ENCODE measurements around the gene DENND4A.
A peak's percentile ranks its signal among the peaks of the same experiment; 100 is the strongest.

The DENND4A gene

DNA sequence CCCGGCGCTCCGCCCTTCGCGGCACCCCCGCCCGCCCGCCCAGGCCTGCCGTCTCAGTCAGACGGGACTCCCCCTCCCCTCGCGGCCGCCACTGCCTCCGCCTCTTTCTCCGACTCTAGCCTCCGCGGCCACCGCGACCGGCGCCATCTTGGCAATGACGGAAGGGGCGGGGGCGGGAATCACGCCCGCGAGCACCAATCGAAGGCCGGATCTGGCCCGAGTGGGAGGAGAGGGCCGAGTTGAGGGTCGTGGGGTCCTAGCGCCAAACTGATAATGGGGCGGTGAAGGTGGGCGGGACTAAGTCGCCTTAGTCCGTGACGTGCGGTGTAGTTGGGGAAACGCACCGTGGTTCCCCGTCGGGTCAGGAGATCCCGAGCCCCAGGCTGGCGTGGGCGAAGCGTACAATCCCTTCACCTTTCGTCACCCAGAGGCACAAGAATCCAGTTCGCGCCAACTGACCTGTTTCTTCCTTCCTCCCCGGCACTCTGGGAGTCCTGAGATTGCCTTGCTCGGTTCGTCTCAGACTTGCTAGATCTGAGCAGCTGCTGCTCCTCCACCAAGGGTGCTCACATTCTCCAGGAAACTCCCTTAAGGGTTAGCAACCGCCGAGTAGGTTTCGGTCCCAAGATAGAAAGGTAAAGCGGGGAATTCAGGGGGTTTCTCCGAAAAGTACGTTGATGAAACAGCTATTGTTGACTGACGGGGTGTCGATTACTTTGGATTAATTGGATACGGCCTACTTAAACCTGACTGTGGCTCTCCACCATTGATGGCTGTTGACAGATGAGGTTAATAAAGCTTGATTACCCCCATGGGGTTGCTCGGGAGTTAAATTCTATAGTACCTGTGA, at the start of gene DENND4A:
DENND4A (minus strand) TSS at position 156 of the 850 bp plus-strand sequence. CDS start 35,843 bp downstream, outside the sequence.
- DNase-seq (ENCODE audit: low read depth in 3 of 3, low spot score in 1 of 3), result peak; percentile 95 to 98 (median 96)

GRCh38 chr15:65841121-65841930, 49.2 kb upstream of the DENND4A start:
- DNase-seq (ENCODE audit: low read depth in 3 of 3, low spot score in 1 of 3), result no peak

- DNase-seq (ENCODE audit: low read depth in 3 of 3, low spot score in 1 of 3), result no peak
These were observed 47.9 kb upstream of the DENND4A start for GRCh38 chr15:65839985-65840384.

- no peak for DNase-seq (ENCODE audit: low read depth in 3 of 3, low spot score in 1 of 3)
These were observed 47.3 kb upstream of the DENND4A start for GRCh38 chr15:65839354-65839901.

DNA sequence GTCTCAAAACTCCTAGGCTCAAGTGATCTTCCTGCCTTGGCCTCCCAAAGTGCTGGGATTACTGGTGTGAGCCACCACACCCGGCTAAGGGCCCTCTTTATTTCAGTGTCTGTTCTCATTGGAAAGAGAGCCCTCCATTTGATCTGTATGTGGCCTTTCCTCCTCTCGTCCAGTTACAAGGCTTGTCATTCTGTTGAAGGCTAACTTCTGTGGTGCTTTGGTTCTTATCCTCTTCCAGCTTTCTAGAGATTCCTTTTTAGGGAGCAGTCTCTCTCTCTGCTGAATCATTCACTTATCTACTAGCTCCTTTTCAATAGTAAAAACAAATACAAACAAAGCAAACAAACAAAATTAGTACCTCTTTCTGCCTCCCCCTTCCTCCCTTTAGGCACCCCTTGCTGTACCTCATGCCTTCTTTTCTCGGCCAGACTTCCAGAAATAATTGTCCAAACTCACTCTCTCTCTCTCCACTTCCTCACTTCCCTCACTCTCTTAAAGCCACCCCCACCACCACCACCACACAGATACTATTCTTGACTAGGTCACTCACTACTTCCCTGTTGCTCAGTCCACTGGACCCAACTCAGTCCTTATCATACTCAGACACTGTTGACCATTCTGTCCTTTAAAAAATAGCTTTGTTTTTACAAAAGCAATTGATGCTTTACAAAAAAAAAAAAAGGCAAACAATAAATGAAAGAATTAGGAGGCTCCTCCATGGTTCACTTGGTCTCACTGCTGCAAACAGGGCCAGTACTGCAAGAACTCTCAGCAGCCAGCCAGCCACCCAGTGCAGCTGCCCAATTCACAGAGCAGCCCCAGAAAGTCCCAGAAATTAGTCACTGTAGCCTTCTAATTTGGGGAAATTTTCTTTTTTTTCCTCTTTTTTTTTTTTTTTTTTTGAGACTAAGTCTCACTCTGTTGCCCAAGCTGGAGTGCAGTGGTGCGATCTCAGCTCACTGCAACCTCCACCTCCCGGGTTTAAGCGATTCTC, 45.5 kb upstream of the DENND4A start:
- no peak for DNase-seq (ENCODE audit: low read depth in 3 of 3, low spot score in 1 of 3)

GRCh38 chr15:65836665-65837064, 44.6 kb upstream of the DENND4A start:
- no peak for DNase-seq (ENCODE audit: low read depth in 3 of 3, low spot score in 1 of 3)

DNA sequence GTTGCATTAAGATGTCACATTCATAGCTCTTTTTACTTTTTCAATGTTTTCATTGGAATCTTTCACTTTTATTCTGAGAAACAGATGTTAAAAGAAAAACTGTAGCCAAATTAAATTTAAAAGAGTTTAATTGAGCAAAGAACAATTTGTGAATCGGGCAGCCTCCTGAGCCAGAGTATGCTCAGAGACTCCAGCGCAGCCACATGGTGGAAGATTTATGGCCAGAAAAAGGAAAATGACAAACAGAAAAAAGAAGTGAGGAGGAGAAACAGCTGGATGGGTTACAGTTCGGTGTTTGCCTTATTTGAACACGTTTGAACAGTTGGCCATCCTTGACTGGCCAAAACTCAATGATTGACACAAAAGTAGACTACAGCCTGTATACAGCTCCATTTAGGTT, 43.4 kb upstream of the DENND4A start:
- no peak for DNase-seq (ENCODE audit: low read depth in 3 of 3, low spot score in 1 of 3)

- no peak for DNase-seq (ENCODE audit: low read depth in 3 of 3, low spot score in 1 of 3)
These were observed 42.6 kb upstream of the DENND4A start for GRCh38 chr15:65834603-65835282.

GRCh38 chr15:65833501-65834205, 41.6 kb upstream of the DENND4A start:
- DNase-seq (ENCODE audit: low read depth in 3 of 3, low spot score in 1 of 3), result peak in 2 of 3 donors; percentile 10 to 22

DNA sequence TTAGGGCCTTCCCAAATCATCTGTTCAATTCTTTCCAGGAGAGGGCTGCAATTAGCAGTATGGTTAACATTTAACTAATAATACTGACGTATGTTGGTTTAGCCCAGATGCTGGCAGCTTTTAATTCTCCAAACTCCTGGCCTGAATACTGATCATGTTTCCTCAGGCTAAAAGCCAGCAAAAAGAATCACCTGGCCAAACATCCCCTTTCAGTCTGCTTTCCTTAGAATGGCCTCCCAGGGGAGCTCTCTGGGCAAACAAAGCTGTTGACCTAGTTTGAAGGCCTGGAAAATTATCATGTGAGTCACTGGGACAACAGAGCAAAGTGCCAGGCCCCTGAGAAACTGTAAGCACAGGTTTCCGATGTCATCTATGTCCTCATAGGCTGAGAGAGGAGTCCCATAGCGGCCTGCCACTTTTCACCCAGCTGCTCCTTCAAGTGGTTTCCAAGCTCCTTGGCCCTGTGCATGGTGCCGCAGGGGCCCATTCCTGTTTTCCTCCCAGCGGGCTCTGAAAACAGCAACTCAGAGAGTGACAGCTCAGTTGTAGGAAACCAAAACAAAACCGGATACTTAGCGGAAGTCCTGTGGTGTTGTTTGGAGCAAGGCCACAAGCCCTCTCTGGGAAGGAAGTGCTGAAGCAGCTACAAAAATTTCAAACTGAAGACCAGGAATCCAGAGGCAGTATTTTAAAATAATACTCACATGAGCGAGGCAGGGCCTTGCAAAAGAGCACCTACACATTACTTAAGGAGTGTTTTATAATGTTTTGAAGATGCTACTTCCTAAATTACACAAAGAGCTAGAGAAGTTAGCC, 40.7 kb upstream of the DENND4A start:
- peak; percentile 8 to 20 (median 15) for DNase-seq (ENCODE audit: low read depth in 3 of 3, low spot score in 1 of 3)

- DNase-seq (ENCODE audit: low read depth in 3 of 3, low spot score in 1 of 3), result no peak
These were observed 37.2 kb upstream of the DENND4A start for GRCh38 chr15:65829130-65829764.

GRCh38 chr15:65828585-65828984, 36.5 kb upstream of the DENND4A start:
- no peak for DNase-seq (ENCODE audit: low read depth in 3 of 3, low spot score in 1 of 3)

- DNase-seq (ENCODE audit: low read depth in 3 of 3, low spot score in 1 of 3), result no peak
These were observed 35.0 kb upstream of the DENND4A start for GRCh38 chr15:65827065-65827464.

GRCh38 chr15:65824941-65825544, 33.0 kb upstream of the DENND4A start:
- DNase-seq (ENCODE audit: low read depth in 3 of 3, low spot score in 1 of 3), result no peak

DNA sequence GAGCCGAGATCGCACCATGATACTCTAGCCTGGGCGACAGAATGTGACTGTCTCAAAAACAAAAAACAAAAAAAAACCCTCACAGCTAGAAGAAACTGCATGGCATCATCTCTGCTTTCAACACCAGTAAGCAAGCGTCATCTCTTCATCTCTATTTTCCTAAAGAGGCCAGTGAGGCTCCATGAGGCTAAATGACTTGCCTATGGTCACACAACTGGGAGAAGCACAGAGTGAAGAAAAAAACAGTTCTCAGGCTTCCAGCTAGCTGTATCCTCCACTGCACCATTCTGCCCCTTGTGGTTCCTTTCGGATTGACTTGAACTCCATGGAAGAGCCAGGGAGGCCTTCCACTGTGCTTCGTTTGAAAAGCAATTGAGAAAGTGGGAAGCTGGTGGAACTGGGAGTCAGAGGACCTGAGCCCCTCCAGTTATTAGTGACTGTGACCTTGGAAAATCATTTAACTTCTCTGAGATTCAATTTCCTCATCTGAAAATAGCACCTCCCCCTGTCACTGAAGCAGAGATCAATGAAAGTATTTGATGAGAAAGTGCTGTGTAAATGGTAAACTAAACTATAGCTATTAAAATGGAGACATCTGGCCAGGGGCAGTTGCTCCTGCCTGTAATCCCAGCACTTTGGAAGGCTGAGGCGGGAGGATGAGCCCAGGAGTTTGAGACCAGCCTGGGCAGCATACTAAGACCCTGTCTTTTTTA, 32.1 kb upstream of the DENND4A start:
- no peak for DNase-seq (ENCODE audit: low read depth in 3 of 3, low spot score in 1 of 3)

GRCh38 chr15:65822316-65822715, 30.2 kb upstream of the DENND4A start:
- DNase-seq (ENCODE audit: low read depth in 3 of 3, low spot score in 1 of 3), result no peak

- DNase-seq (ENCODE audit: low read depth in 3 of 3, low spot score in 1 of 3), result no peak
These were observed 29.0 kb upstream of the DENND4A start for GRCh38 chr15:65821070-65821469.
